B cell (primary cell): ENCODE data around the gene EXTL1. TPM values are rescaled to one million over a fixed set of nuclear protein-coding genes. Genes with fewer than 3 reads are reported as not detected.

Experiments used
- ATAC-seq: fragments of 200-7000 bp; cut with Tn5 transposase; one replicate; pipeline ENCODE4 v1.10.0; 2021; ENCODE audit warnings: low read depth, mild to moderate bottlenecking, moderate number of reproducible peaks, moderate library complexity
- CTCF ChIA-PET: fragments of 350-600 bp; sonication (Branson Sonifier 250); formaldehyde crosslinking; loops from one replicate; lab custom pipeline; 2021; ENCODE audit warnings: antibody characterized with exemption, inconsistent platforms; lab: Charles Lee
- POLR2A ChIA-PET: fragments of 350-600 bp; sonication (Branson Sonifier 250); formaldehyde crosslinking; loops from one replicate; lab custom pipeline; 2021; ENCODE audit warnings: antibody characterized with exemption; lab: Charles Lee
- DNase-seq: peaks from one replicate; pipeline ENCODE4 v3.0.0; 2013
- H2AFZ ChIP-seq: 2 replicates; pipeline ENCODE4 v1.6.1; 2012; ENCODE audit warnings: mild to moderate bottlenecking, low read depth, low read length; ENCODE audit not compliant: insufficient read depth, poor library complexity, severe bottlenecking
- H3K27ac ChIP-seq, 2 donors: 1 replicate in 1 of 2; 2 replicates in 1 of 2; pipeline ENCODE4 v1.5.1; 2012 to 2013; ENCODE audit warnings: low read length in 2 of 2, mild to moderate bottlenecking in 2 of 2, moderate library complexity in 1 of 2
- H3K27me3 ChIP-seq, 4 experiments: fragments of 200-600 bp in 1 of 4; sonication (generic) in 1 of 4; replicated peaks in 1 of 4; 1 replicate in 2 of 4; 2 replicates in 2 of 4; pipeline versions ENCODE4 v1.6.1 to v1.7.0; 2013 to 2016; ENCODE audit warnings: low read length in 3 of 4, mild to moderate bottlenecking in 2 of 4, mixed read lengths in 1 of 4, moderate library complexity in 1 of 4; ENCODE audit not compliant: insufficient read depth in 4 of 4, control insufficient read depth in 3 of 4; ENCODE audit errors: control extremely low read depth in 1 of 4
- H3K36me3 ChIP-seq, 2 experiments: replicated peaks in 1 of 2; 1 replicate in 1 of 2; 2 replicates in 1 of 2; pipeline versions ENCODE4 v1.6.1 to v1.7.1; 2013; ENCODE audit warnings: low read length in 1 of 2; ENCODE audit not compliant: insufficient read depth in 2 of 2, control insufficient read depth in 1 of 2; ENCODE audit errors: control extremely low read depth in 1 of 2, extremely low read depth in 1 of 2
- H3K4me1 ChIP-seq, 2 donors: fragments of 200-600 bp in 1 of 2; sonication (generic) in 1 of 2; 1 replicate in 1 of 2; 2 replicates in 1 of 2; pipeline versions ENCODE4 v1.5.1 to v1.6.1; 2013 to 2017; ENCODE audit warnings: low read length in 2 of 2; ENCODE audit not compliant: control insufficient read depth in 2 of 2, insufficient read depth in 2 of 2
- H3K4me2 ChIP-seq: replicated peaks from 2 replicates; pipeline ENCODE3; 2012; ENCODE audit warnings: mild to moderate bottlenecking, low read depth, low read length; ENCODE audit not compliant: poor library complexity, severe bottlenecking
- H3K4me3 ChIP-seq, 5 experiments: fragments of 200-600 bp in 1 of 5; sonication (generic) in 1 of 5; 1 replicate in 3 of 5; 2 replicates in 2 of 5; pipeline versions ENCODE4 v1.5.1 to v1.7.0; 2011 to 2016; ENCODE audit warnings: low read length in 4 of 5, mild to moderate bottlenecking in 4 of 5, low read depth in 2 of 5, control low read depth in 1 of 5, moderate library complexity in 1 of 5; ENCODE audit not compliant: insufficient read depth in 1 of 5; ENCODE audit errors: control extremely low read depth in 1 of 5, extremely low read depth in 1 of 5
- H3K79me2 ChIP-seq: fragments of 200-600 bp; sonication (generic); one replicate; pipeline ENCODE4 v1.6.0; 2016; ENCODE audit warnings: low read length; ENCODE audit not compliant: control insufficient read depth, insufficient read depth
- H3K9ac ChIP-seq: fragments of 200-600 bp; sonication (generic); 2 replicates; pipeline ENCODE4 v1.6.1; 2017; ENCODE audit warnings: mild to moderate bottlenecking, low read length, moderate library complexity
- H3K9me3 ChIP-seq, 3 donors: one replicate each; pipeline versions ENCODE4 v1.6.1 to v1.7.1; 2013; ENCODE audit warnings: low read length in 2 of 3; ENCODE audit not compliant: control insufficient read depth in 2 of 3, insufficient read depth in 1 of 3; ENCODE audit errors: control extremely low read depth in 1 of 3
- H4K20me1 ChIP-seq: 2 replicates; pipeline ENCODE4 v1.6.0; 2012; ENCODE audit warnings: mild to moderate bottlenecking, low read length; ENCODE audit not compliant: insufficient read depth, control insufficient read depth, poor library complexity, severe bottlenecking
- H3K27ac Mint-ChIP-seq: one replicate; pipeline ENCODE4 v1.8.0; 2021; ENCODE audit warnings: mixed read lengths
- H3K27me3 Mint-ChIP-seq: one replicate; pipeline ENCODE4 v1.8.0; 2021; ENCODE audit warnings: mixed read lengths
- H3K4me1 Mint-ChIP-seq: one replicate; pipeline ENCODE4 v1.8.0; 2021; ENCODE audit warnings: mixed read lengths
- H3K4me3 Mint-ChIP-seq: one replicate; pipeline ENCODE4 v1.8.0; 2021; ENCODE audit warnings: mixed read lengths
- H3K9me3 Mint-ChIP-seq: one replicate; pipeline ENCODE4 v1.8.0; 2022; ENCODE audit warnings: mixed read lengths; ENCODE audit not compliant: insufficient read depth
- CTCF ChIP-seq: fragments of 200-600 bp; IDR thresholded peaks from one replicate; pipeline ENCODE4 v1.8.0; 2022; ENCODE audit warnings: antibody characterized with exemption, mild to moderate bottlenecking
- EZH2 ChIP-seq: IDR thresholded peaks from 2 replicates; pipeline ENCODE4 v1.6.1; 2012; ENCODE audit warnings: borderline replicate concordance, low read depth, mild to moderate bottlenecking, moderate library complexity, low read length; ENCODE audit not compliant: insufficient read depth, poor library complexity, severe bottlenecking
- WGBS: methylation state at CpG from one replicate; pipeline ENCODE4 v1.1.5; 2013; ENCODE audit warnings: missing lambda C conversion rate; ENCODE audit not compliant: insufficient coverage; 5-methylcytosine and 5-hydroxymethylcytosine counted together
- intact Hi-C: fragments of 100-400 bp; cut with micrococcal nuclease; formaldehyde crosslinking; loops from one replicate; pipeline ENCODE4 v1.10.0; 2022
- polyA plus RNA-seq: library from polyadenylated mRNA; depleted of rRNA; stranded (reverse); fragments of >200 nt; gene quantifications from 2 replicates; pipeline ENCODE4 v1.2.3, GENCODE V29; 2012
- total RNA-seq, 2 donors: library from RNA; stranded (reverse); fragments of 120-200 nt in 1 of 2; gene quantifications; 1 replicate in 1 of 2; 2 replicates in 1 of 2; pipeline versions ENCODE4 v1.2.3 to v1.2.4, GENCODE V29; 2013 to 2022

The EXTL1 gene
- total and polyA plus RNA-seq, 2 donors (not counting 1 experiment from before 2014, with no cell fraction given) = 0.12 TPM; not detected in 1

GRCh38 chr1:26064553-26064952, 43.0 kb downstream of the EXTL1 start:
- H3K9ac ChIP-seq = no peak overlapping the region
- H3K4me3 ChIP-seq = no peak overlapping the region
- DNase-seq (no peak), ATAC-seq (no peak)
- H4K20me1 ChIP-seq = no peaks in the 10 kb centered on the region
- H3K4me1 ChIP-seq = no peaks in the 10 kb centered on the region
- Mint-ChIP-seq H3K27ac (no peak overlapping the region), H3K4me1 (no peaks in the 10 kb centered on the region), H3K4me3 (no peak overlapping the region), H3K9me3 (no peaks in the 10 kb centered on the region), H3K27me3 (peaks cover 31% of the 10 kb centered on the region)
- POLR2A ChIA-PET = interaction anchor here (0.5 kb wide), 1 partner anchor 78 kb away, joined by 4 read pairs; no protein-coding TSS in a partner anchor
- CTCF ChIA-PET = no interaction called here
- no peak overlapping the region for H3K27ac ChIP-seq
- TF ChIP-seq CTCF = no peak
- TF ChIP-seq EZH2 = no peak
- no peaks in the 10 kb centered on the region for H3K79me2 ChIP-seq
- H2AFZ ChIP-seq = no peak overlapping the region
- peaks cover 0 to 5% (median 0%) of the 10 kb centered on the region in 4 experiments for H3K27me3 ChIP-seq
- no peaks in the 10 kb centered on the region for H3K36me3 ChIP-seq
- no peaks in the 10 kb centered on the region for H3K9me3 ChIP-seq
- no peak overlapping the region for H3K4me2 ChIP-seq
- WGBS = 82% methylated on average over 2 of the region's 3 CpGs
- intact Hi-C loops = no loop called here

- Histone ChIP-seq H3K27me3 (peaks cover 0 to 2% (median 0%) of the 10 kb centered on the region in 4 experiments), H3K27ac (no peak overlapping the region), H3K4me3 (no peak overlapping the region), H3K9ac (no peak overlapping the region), H3K9me3 (no peaks in the 10 kb centered on the region), H3K4me2 (no peak overlapping the region), H2AFZ (no peak overlapping the region), H4K20me1 (no peaks in the 10 kb centered on the region), H3K79me2 (no peaks in the 10 kb centered on the region), H3K4me1 (no peaks in the 10 kb centered on the region), H3K36me3 (no peaks in the 10 kb centered on the region)
- Mint-ChIP-seq H3K9me3 (no peaks in the 10 kb centered on the region), H3K4me1 (no peaks in the 10 kb centered on the region), H3K27me3 (peaks cover 27% of the 10 kb centered on the region), H3K4me3 (no peak overlapping the region), H3K27ac (no peak overlapping the region)
- DNase-seq (no peak), ATAC-seq (no peak)
- TF ChIP-seq EZH2 = no peak
- POLR2A ChIA-PET = no interaction called here
- WGBS = 87% methylated on average over 15 of the region's 15 CpGs
- intact Hi-C loops = no loop called here
- CTCF ChIA-PET = no interaction called here
These were observed 44.6 kb downstream of the EXTL1 start for GRCh38 chr1:26066160-26066559.
